ENCODE results near the gene SLC1A5. TPM values are rescaled to one million over a fixed set of nuclear protein-coding genes. Genes with fewer than 3 reads are reported as not detected.
"Not testable (repeated sequence)": the region's sequence is repeated elsewhere in the genome, so short reads cannot be mapped to it uniquely, and the experiment has no call there.

SLC1A5 gene
- total and polyA plus RNA-seq, 2 donors = 37.1 to 163 TPM

DNA sequence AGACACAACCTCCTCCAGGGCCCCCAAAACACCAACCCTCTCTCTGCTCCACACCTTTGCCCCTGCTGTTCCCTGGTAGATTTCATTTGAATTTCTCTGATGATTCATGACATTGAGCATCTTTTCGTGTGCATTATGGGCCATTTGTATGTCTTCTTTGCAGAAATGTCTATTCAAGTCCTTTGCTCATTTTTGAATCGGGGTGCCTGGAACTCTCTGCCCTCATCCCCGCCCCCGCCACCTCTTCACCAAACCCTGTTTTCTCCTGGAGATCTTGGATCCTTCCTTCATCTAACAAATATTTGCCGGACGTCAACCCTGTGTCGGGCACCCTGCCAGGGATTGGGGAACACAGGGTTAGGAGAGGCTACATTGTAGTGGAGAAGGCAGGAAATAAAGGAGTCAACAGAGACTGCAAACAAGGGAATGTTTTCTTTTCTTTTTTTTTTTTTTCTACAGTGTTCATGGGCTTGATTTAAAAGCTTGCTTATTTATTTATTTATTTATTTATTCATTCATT, 25.5 kb upstream of the SLC1A5 start:
- H3K4me1 ChIP-seq (ENCODE audit: insufficient read depth) = no peaks in the 10 kb centered on the region
- peak; percentile 60 for DNase-seq (ENCODE audit: extremely low spot score)
- H3K4me3 ChIP-seq (ENCODE audit: low read depth, low read length) = no peak overlapping the region
- WGBS = 31% methylated on average over 7 of the region's 7 CpGs
- no peak overlapping the region for H3K27ac ChIP-seq (ENCODE audit: low read depth)
- no peaks in the 10 kb centered on the region for H3K36me3 ChIP-seq (ENCODE audit: insufficient read depth)

DNA sequence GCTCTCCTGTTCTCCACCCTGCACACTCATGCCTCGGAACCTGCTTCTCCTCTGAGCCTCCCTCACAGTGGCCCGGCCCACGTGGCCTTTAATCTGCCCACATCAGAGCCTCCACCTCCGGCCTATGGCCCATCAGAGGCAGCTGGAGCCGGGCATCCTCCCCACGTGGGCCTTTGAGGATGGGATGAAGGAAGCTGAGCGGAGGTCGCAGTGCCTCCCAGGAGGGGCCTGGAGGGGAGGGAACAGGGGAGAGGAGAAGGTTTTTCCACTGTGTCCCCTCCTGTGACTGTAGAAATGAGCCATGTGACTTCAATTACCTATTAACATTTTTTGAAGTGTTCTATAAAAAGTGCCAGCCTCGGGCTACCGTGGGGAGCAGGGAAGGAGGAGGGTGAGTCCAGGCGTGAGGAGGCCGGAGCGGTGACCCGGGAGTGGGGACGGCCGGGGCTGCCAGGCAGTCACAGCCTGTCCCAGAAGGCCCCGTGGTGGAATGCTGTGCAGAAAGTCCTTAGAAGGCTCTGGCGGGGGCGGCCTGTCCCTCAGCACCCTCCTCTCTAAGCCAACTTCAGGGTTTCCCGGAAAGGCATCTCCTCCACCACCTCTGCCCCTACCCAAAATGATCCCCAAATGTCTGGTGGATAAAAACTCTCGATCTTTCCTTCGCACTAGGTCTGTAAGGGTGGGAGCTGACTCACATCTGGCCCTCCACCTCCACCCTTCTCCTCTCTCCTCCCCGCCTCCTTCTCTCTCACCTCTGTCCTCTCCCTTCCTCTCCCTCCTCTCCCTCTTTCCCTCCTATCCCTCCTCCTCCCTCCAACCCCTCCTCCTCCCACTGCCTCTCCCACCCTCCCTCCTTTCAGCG, 24.8 kb upstream of the SLC1A5 start:
- 70% methylated on average over 24 of the region's 24 CpGs for WGBS
- H3K4me3 ChIP-seq (ENCODE audit: low read depth, low read length) = no peak overlapping the region
- no peak overlapping the region for H3K27ac ChIP-seq (ENCODE audit: low read depth)
- H3K36me3 ChIP-seq (ENCODE audit: insufficient read depth) = no peaks in the 10 kb centered on the region
- H3K4me1 ChIP-seq (ENCODE audit: insufficient read depth) = no peaks in the 10 kb centered on the region
- DNase-seq (ENCODE audit: extremely low spot score) = no peak

DNA sequence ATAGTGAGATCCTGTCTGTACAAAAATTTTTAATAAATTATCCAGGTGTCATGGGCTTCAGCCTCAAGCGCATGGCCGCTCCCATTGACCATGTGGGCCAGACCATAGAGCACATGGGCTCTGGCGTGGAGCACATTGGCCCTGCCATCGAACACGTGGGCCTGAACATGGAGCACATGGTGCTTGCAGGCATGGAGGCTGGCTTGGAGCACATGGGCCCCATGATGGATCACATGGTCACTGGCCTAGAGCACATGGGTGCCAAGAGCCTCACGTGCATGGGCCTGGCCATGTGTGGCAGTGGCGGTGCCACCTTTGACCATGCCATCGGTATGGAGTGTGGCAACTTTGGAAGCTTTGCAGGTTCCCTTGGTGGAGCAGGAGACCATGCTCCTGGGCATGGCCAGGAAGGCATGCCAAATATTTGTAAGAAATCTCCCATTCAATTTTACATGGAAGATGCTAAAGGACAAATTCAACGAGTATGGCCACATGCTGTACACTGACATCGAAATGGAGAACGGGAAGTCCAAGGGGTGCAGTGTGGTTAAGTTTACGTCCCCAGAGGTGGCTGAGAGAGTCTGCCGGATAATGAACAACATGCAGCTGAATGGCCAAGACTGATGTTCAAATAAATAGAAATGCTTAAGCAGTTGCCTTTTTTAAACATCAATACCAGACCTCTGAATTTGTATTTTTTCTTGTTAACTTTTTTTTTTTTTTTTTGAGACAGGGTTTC, 21.3 kb upstream of the SLC1A5 start:
- Histone ChIP-seq H3K27ac (ENCODE audit: low read depth) (no peak overlapping the region), H3K4me3 (ENCODE audit: low read depth, low read length) (no peak overlapping the region), H3K36me3 (ENCODE audit: insufficient read depth) (no peaks in the 10 kb centered on the region), H3K4me1 (ENCODE audit: insufficient read depth) (no peaks in the 10 kb centered on the region)
- no peak for DNase-seq (ENCODE audit: extremely low spot score)
- 93% methylated on average over 13 of the region's 13 CpGs for WGBS

DNA sequence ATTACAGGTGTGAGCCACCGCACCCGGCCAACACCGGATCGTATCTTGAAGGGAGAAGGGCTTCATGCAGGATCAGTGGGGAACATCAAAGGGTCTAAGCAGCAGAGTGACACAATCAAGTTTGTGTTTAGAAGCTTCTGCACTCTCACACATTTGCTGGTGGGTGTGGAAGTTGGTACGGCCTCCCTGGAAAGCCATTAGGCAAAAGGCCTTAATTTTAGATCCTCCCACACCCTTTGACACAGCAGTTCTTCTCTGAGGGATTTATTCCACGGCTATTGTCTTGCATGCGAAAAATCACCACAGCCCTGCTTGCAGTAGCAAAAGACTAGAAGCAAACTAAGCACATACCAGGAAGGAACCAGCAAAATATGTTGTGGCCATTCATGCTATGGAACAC, 18.3 kb upstream of the SLC1A5 start:
- no peak overlapping the region for H3K4me3 ChIP-seq (ENCODE audit: low read depth, low read length)
- 83% methylated on average over 7 of the region's 7 CpGs for WGBS
- DNase-seq (ENCODE audit: extremely low spot score) = no peak
- H3K4me1 ChIP-seq (ENCODE audit: insufficient read depth) = no peaks in the 10 kb centered on the region
- H3K36me3 ChIP-seq (ENCODE audit: insufficient read depth) = no peaks in the 10 kb centered on the region
- H3K27ac ChIP-seq (ENCODE audit: low read depth) = no peak overlapping the region

DNA sequence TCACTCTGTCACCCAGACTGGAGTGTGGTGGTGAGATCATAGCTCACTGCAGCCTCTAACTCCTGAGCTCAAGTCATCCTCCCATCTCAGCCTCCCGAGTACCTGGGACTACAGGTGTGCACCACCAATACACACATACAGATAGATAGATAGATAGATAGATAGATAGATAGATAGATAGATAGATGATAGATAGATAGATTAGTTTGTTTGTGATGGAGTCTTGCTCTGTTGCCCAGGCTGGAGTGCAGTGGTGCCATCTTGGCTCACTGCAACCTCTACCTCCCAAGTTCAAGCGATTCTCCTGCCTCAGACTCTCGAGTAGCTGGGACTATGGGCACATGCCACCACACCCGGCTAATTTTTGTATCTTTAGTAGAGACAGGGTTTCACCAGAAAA, 16.0 kb upstream of the SLC1A5 start:
- H3K27ac ChIP-seq (ENCODE audit: low read depth); H3K4me3 ChIP-seq (ENCODE audit: low read depth, low read length); DNase-seq (ENCODE audit: extremely low spot score); H3K36me3 ChIP-seq (ENCODE audit: insufficient read depth); H3K4me1 ChIP-seq (ENCODE audit: insufficient read depth): not testable (repeated sequence)
- 98% methylated on average over 4 of the region's 4 CpGs for WGBS

DNA sequence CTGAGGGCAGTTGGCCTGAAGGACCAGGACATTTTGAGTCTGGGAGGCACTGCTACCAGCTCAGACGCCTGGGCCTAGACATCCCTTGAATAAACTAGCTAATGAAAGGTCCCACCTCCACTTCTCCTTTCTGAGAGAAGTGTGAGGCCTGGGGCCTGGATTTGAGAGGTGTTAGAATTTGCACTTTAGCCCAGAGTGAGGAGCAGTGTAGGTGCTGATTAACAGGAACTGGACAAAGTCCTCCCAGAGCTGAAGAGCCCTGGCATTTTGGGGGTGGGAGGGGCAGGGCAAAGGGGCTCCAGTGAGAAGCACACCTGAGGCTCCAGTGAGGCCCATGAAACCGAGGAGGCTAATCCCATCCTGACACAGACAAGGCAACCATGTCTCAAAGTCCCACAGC, 15.2 kb upstream of the SLC1A5 start:
- DNase-seq (ENCODE audit: extremely low spot score) = no peak
- H3K4me3 ChIP-seq (ENCODE audit: low read depth, low read length) = no peak overlapping the region
- WGBS = 68% methylated on average over 2 of the region's 2 CpGs
- no peaks in the 10 kb centered on the region for H3K36me3 ChIP-seq (ENCODE audit: insufficient read depth)
- no peaks in the 10 kb centered on the region for H3K4me1 ChIP-seq (ENCODE audit: insufficient read depth)
- H3K27ac ChIP-seq (ENCODE audit: low read depth) = no peak overlapping the region

DNA sequence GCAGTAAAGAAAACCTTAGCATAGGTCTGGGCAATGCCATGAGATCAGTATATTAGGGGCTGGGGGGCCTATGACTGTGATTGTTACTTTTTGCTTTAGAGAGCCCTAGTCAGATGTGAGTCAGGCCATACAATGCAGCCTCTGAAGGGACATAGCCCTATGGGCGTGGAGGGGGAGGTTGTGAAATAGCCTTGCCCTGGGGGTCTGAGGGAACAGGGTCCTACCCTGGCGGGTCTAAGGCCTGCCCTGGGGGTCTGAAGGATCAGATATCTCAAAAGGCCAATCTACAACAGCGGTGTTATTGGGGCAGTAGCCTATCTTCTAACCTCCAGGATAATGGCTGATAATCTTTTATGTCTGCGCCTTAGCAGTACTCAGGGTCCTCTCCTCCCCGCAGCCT, 13.8 kb upstream of the SLC1A5 start:
- Histone ChIP-seq H3K27ac (ENCODE audit: low read depth) (no peak overlapping the region), H3K36me3 (ENCODE audit: insufficient read depth) (no peaks in the 10 kb centered on the region), H3K4me1 (ENCODE audit: insufficient read depth) (no peaks in the 10 kb centered on the region), H3K4me3 (ENCODE audit: low read depth, low read length) (no peak overlapping the region)
- DNase-seq (ENCODE audit: extremely low spot score) = no peak
- WGBS = 91% methylated on average over 5 of the region's 5 CpGs

DNA sequence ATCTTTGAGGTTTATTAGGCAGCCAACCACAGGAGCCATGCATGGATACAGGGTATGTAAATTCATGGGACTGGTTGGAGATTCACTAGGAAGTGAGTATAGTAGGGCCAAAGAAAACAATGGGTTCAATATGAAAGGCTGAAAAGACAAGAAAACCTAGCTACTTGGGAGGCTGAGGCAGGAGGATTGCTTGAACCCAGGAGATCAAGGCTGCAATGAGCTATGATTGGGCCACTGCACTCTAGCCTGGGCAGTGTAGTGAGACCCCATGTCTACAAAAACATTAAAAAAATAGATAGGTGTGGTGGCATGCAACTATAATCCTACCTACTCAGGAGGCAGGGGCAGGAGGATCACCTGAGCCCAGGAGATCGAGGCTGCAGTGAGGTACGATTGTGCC, 10.3 kb upstream of the SLC1A5 start:
- no peak overlapping the region for H3K4me3 ChIP-seq (ENCODE audit: low read depth, low read length)
- no peaks in the 10 kb centered on the region for H3K36me3 ChIP-seq (ENCODE audit: insufficient read depth)
- no peak for DNase-seq (ENCODE audit: extremely low spot score)
- H3K27ac ChIP-seq (ENCODE audit: low read depth) = no peak overlapping the region
- 96% methylated on average over 2 of the region's 2 CpGs for WGBS
- H3K4me1 ChIP-seq (ENCODE audit: insufficient read depth) = no peaks in the 10 kb centered on the region

DNA sequence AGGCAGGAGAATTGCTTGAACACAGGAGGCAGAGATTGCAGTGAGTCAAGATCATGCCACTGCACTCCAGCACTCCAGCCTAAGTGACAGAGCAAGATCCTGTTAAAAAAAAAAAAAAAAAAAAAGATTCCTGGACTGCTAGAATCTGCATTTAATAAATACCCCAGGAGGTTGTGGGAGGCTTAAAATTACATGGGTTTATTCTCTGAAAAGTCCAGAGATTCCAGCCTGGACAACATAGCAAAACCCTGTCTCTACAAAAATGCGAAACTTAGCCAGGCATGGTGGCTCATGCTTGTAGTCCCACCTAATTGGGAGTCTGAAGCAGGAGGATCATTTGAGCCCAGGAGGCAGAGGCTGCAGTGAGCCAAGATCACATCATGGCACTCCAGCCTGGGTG, 9.5 kb upstream of the SLC1A5 start:
- H3K4me3 ChIP-seq (ENCODE audit: low read depth, low read length) = no peak overlapping the region
- no peaks in the 10 kb centered on the region for H3K4me1 ChIP-seq (ENCODE audit: insufficient read depth)
- 100% methylated on average over 1 of the region's 1 CpG for WGBS
- DNase-seq (ENCODE audit: extremely low spot score) = no peak
- no peak overlapping the region for H3K27ac ChIP-seq (ENCODE audit: low read depth)
- H3K36me3 ChIP-seq (ENCODE audit: insufficient read depth) = no peaks in the 10 kb centered on the region

DNA sequence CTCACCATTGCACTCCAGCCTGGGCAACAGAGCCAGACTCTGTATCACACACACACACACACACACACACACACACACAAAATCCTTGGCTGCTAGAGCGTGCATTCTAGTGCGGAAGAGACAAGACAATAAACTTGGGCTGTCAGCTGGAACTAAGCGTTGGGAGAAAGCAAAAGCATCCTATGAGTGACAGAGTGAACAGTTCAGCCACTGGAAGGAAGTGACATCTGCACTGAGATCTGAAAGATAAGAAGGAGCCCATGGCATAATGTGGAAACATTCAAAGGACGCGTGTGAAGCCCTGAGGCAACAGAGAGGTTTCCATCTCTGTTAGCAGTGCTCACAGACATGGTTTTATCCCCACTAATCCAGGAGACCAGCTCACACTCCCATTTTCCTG, 3.5 kb upstream of the SLC1A5 start:
- no peak for DNase-seq (ENCODE audit: extremely low spot score)
- H3K36me3 ChIP-seq (ENCODE audit: insufficient read depth) = no peaks in the 10 kb centered on the region
- H3K4me3 ChIP-seq (ENCODE audit: low read depth, low read length) = no peak overlapping the region
- no peaks in the 10 kb centered on the region for H3K4me1 ChIP-seq (ENCODE audit: insufficient read depth)
- H3K27ac ChIP-seq (ENCODE audit: low read depth) = no peak overlapping the region
- 43% methylated on average over 5 of the region's 5 CpGs for WGBS

DNA sequence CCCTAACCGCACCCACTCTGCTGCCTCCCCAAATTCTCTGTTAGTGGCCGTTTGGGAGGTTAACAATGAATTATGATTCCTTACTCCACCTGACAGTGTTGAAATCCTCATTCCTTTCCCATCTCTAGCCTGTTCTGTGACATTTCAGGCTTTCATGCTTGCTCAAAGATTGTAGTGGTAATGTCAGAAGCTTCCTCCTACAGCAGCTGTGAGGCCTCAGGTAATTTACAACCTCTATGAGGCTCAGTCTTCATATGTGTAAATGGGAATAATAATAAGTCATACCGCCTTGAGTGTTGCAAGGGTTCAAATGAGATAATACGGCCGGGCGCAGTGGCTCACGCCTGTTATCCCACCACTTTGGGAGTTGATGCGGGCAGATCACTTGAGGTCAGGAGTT, 977 bp upstream of the SLC1A5 start:
- Histone ChIP-seq H3K27ac (ENCODE audit: low read depth) (no peak overlapping the region), H3K36me3 (ENCODE audit: insufficient read depth) (no peaks in the 10 kb centered on the region), H3K4me1 (ENCODE audit: insufficient read depth) (no peaks in the 10 kb centered on the region), H3K4me3 (ENCODE audit: low read depth, low read length) (no peak overlapping the region)
- 89% methylated on average over 8 of the region's 8 CpGs for WGBS
- no peak for DNase-seq (ENCODE audit: extremely low spot score)

DNA sequence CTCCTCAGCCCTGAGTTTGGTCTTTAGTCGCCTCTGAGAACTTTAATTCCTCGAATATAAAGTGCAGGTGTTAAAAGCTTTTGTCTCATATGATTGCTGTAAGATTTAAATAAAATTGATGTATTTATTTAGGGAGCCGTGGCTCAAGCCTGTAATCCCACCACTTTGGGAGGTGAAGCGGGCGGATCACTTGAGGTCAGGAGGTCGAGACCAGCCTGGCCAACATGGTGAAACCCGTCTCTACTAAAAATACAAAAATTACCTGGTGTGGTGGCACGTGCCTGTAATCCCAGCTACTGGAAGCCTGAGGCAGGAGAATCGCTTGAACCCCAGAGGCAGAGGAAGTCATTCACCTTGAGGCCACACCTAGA, 559 bp upstream of the SLC1A5 start:
- Histone ChIP-seq H3K4me1 (ENCODE audit: insufficient read depth) (no peaks in the 10 kb centered on the region), H3K36me3 (ENCODE audit: insufficient read depth) (no peaks in the 10 kb centered on the region), H3K4me3 (ENCODE audit: low read depth, low read length) (no peak overlapping the region), H3K27ac (ENCODE audit: low read depth) (no peak overlapping the region)
- WGBS = 62% methylated on average over 9 of the region's 9 CpGs
- DNase-seq (ENCODE audit: extremely low spot score) = no peak

DNA sequence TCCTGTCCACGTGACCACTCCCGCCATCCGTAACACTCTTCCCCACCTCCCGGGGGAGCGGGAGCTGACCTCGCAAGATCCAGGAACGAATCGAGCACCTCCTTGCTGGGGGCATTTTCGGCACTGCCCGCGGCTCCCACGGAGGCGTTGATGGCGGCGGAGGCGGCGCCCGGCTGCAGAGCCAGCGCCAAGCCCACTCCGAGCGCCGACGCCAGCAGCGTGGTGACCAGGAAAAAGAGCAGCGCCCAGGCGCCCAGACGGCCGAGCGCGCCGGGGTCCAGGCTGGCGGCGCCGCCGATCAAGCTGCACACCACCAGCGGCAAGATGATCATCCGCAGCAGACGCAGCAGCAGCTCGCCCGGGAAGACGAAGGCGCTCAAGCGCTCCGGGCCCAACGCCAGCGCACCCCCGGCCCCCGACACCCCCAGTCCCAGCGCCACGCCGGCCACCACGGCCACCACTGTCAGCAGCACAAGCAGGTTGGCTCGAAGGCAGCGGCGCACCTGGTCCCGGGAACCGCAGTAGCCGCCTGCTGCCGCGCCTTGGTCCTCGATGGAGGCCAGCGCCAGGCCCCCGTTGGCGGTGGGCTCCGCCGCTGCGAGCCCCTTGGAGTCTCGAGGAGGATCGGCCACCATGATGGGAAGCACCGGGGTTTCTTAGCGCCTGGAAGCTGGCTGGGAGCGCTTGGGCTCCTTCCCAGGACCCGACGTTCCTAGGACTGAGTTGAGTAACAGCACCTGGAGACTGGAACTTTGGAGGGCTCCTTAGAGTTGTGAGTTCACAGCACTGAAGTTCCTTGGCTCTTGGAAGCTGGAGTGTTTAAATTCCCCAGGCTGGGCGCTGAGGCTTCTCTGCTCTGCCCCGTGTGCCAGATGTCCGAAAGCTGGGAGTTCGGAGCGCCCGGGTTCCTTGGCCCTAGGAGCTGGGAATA, 798 bp downstream of the SLC1A5 start:
- H3K36me3 ChIP-seq (ENCODE audit: insufficient read depth) = no peaks in the 10 kb centered on the region
- H3K27ac ChIP-seq (ENCODE audit: low read depth) = peak overlapping the region; percentile 95
- under 1% methylated on average over 80 of the region's 80 CpGs for WGBS
- peak; percentile 20 for DNase-seq (ENCODE audit: extremely low spot score)
- peak overlapping the region; percentile 82 for H3K4me3 ChIP-seq (ENCODE audit: low read depth, low read length)
- no peaks in the 10 kb centered on the region for H3K4me1 ChIP-seq (ENCODE audit: insufficient read depth)
